NCI-H2081 (cell line): ENCODE data around the gene SLC17A8.
A peak's percentile ranks its signal among the peaks of the same experiment; 100 is the strongest.

Source experiments
- DNase-seq, 2 experiments: peaks; one replicate each; lab custom pipeline; 2025; lab: John Stamatoyannopoulos, UW

Gene SLC17A8

DNA sequence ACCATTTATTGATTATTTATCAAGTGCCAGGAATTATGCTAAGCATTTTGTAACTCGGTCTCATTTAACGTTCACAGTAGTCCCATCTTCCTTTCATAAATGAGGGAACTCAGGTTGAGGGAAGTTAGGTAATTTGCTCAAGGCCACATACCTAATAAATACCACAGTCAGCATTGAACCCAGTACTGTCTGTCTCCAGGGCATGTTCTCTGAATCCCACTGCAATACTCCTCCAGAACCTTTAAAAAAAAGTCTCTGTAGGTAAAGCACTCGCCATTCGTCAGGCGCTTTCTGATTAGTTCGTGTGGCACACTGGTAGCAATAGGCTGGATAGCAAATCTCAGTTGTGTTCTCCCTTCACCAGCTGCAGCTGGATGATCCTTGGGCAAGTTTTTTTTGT lies 14.3 kb downstream of the SLC17A8 start:
- no peak for DNase-seq

DNA sequence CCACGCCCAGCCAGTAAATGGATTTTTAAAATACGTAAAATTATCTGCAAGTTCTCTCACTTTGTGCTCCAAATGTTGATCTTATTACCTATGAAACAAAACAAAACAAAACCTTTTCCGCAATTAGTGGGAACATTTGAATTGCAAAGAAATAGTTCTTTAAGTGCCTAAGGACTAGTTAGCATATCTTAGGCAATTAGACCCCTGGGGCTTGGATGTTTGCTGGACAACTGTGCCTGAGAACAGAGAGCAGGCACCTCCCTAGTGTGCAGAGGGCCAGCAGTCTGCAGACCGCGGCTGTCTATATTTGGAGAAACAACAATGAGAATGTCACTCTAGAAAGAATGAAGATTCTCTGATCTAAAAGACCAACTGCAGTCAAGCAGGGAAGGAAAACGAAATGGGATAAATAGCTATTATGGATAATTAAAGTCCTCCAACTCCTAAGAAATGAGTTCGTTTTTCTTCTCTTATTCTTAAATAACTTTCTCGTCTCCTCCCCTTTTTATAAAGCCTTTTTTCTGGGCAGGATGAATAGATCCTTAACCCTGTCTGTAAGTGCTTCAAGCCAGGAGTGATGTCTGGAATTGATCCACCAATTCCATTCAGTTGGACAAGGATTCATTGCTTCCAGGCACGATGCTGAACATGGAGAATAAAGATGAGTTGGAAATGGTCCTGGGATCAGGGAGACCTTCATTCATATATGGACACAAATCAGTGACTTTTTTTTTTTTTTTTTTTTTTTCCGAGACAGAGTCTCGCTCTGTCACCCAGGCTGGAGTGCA lies 16.2 kb downstream of the SLC17A8 start:
- no peak for DNase-seq

DNA sequence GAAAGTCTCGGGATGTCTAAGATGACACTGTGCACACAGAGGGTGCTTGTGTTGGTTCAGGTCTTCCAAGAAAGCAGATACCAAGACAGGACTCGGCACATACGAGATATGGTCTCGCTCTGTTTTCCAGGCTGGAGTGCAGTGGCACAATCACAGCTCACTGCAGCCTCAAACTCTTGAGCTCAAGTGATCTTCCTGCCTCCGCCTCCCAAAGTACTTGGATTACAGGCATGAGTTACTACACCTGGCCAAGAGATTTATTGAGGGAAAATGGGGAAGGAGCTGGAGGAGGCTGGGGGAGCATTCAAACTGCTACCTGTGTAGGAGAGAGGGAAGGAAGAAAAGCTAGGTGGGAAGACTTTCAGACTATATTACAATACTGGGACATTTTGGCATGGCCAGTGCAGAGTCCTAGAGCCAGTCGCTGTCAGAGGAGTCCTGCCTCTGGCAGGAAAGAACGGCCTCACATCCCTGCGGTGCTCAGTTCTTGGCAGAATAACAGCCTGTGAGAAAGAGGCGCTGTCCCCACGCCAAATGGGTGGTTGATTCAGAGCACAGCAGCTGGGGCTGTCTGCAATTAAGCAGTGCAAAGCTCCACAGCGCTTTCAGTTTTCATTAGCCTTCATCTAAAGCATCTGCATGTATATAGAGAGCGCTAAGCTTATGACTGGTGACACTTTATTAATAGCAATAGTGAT lies 18.3 kb downstream of the SLC17A8 start:
- peak; percentile 52 to 72 for DNase-seq

DNA sequence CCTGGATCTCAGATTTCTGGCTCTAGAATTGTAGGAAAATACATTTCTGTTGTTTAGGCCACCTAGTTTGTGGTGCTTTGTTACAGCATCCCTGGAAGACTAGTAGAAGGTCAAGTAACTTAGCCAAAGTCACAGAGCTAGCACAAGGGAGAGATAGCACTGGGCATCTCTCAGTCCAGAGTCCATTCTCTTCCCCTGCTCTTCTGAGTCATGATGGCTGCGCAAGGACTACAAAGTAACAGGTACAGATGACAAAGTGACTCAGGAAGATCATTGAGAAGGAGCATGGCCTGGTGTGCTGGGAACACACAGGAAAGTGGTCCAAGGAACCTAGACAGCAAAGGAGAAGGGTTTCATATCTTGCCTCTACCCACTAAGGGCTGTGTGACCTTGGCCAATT lies 19.3 kb downstream of the SLC17A8 start:
- no peak for DNase-seq

DNA sequence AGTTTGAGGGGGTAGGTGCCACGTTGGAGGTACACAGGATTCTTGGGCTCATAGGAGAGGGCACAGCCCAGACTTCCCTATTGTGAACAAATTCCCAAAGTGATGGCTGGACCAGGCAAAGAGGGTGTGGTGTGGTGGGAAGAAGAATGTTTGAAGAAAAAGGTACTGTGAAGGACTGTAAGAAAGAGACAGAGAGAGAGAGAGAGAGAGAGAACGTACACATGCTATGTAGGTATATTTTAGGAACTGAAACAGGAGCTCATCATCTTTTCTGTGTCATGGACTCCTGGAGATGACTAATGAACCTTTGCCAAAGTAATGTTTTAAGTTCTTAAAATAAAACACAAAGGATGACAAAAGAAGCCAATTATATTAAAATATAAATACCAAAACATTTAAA lies 24.5 kb downstream of the SLC17A8 start:
- DNase-seq: no peak

DNA sequence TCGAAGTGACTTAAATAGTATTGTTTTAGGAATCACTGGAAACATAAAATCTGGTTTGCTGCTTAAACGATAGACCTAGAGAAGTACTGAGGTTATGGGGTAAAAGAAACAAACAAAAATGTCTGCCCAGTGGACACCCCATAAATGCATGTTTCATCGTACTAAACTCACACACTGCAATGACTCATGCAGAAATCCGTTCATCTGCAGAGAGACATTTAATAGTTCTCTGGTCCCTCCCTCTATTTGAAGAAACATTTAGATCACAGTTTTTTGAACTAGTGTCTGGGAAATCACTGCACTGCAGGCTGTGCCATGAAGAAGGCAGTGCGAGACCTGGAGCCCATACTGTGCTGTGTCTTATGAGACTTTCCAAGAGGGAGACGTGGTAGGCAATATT lies 25.5 kb downstream of the SLC17A8 start:
- DNase-seq: no peak

DNA sequence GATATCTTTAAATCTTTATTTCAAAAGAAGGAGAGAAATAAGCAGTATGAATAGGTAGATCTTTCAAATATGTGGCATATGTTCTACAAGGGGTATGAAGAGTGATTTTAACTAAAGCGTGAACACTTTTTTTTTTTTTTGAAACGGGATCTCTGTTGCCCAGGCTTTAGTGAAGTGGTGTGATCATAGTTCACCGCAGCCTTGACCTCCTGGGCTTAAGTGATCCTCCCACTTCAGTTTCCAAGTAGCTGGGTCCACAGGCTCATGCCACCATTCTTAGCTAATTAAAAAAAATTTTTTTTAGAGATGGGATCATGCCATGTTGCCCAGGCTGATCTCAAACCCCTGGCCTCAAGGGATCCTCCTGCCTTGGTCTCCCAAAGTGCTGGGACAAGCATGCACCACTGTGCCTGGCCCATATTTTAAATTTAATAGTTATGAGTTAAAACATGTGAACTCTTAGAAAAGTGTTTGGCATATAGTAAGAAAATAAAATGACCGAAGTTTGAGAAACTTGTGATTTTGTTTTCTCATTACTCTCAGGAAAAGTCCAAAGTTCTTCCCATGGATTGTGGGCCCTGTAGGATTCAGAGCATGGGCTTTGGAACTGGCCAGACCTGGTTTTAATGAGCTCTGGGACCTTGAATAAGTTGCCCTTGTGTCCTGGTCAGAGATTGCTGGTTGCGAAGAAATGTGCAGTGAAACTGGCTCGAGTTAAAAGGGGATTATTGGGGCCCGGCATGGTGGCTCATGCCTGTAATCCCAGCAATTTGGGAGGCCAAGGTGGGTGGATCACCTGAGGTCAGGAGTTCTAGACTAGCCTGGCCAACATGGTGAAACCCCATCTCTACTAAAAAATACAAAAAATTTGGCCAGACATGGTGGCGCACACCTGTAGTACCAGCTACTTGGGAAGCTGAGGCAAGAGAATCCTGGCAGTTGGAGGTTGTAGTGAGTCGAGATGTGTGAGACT lies 27.0 kb downstream of the SLC17A8 start:
- no peak for DNase-seq

DNA sequence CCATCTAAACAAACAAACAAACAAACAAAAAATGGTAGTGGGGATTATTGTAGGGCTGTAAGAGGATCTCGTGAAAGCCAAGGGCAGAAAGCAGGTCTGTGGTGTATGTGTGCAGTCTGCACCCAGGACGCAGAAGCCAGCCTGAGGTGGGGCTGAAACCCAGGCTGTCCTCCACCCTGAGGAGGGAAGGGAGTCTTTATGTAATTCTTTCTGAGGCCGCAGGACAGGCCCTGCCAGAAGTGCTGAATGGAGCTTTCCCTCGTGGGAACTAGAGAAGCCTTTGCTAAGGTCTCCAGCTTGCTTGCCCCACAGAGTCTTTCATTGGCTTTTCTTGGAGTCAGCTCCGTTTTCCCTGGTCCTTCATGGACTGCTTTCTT lies 27.7 kb downstream of the SLC17A8 start:
- no peak for DNase-seq

DNA sequence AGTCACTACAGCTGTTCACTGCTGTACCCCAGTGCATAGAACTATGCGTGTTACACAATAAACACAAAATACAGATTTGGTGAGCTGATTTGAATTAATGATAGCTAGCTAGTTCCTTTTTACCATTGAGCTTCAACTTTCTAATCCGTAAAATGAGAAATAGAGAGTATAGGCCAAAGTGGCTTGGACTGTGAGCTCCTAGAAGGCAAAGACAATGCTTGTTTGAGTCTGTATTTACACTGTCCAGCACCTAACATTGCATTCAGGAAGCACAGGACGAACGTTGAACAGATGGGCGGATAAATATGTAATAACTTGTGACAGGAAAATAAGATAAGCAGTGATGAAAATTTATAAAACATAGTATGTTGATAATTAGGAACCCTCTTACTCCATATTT lies 31.5 kb downstream of the SLC17A8 start:
- DNase-seq: no peak

DNA sequence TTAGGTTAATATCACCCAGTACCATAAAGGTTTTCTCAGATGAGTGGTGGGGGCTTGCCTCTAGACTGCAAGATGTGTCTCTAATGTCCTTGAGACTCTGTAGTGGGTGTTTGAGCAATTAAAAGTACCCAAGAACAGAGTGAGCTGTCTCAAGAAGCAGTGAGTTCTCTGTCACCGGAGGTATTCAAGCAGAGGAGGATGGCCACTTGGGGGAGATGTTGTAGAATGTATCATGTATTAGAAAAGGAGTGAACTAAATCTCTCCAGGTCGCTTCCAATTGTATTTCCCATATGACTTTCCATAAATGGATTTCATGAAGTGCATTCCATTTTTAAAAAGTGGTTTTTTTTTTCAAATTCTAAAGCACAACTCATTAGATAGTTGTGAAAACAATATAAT lies 35.0 kb downstream of the SLC17A8 start:
- DNase-seq: no peak

DNA sequence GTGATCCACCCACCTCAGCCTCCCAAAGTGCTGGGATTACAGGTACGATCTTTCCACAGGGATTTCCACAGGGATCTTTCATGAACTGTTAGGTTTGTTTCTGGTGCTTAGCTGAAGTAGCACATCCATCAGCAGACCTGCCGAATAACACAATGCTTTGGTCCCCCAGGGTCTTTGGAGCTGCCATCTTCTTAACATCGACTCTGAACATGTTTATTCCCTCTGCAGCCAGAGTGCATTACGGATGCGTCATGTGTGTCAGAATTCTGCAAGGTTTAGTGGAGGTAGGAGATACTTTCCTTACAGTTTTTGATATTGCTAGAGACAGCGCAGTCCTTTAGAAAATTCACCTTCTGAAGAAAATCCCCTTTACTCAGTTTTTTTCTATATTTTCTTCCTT lies 36.3 kb downstream of the SLC17A8 start:
- DNase-seq: no peak

DNA sequence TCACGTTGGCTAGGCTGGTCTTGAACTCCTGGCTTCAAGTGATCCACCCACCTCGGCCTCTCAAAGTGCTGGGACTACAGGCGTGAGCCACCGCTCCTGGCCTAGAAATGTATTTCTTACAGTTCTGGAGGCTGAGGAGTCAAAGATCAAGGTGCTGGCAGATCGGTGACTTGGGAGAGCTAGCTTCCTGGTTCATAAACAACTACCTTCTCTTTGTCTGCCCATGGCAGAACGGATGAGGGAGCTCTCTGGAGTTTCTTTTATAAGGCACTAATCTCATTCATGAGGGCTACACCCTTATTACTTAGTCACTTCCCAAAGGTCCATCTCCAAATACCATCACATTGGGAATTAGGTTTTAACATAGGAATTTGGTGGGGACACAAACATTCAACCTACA lies 38.9 kb downstream of the SLC17A8 start:
- DNase-seq: no peak

DNA sequence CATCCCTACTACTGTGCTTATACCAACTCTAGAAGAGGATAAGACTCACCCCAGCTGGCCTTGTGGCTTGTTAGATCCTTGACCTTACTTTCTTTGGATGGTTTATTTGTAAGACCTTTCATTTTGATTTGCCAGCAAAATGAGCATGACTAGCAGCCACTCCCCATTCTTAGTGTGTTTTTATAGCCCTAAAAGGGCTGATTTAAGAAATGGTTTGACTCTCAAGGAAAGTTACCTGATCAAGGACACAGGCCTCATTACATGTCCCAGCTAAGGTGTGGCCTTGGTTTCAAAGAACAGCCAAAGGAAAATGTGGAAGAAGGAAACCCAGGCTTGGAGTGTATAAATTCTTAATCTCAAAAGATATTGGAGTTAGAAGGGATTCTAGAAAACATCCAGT lies 41.4 kb downstream of the SLC17A8 start:
- DNase-seq: no peak

DNA sequence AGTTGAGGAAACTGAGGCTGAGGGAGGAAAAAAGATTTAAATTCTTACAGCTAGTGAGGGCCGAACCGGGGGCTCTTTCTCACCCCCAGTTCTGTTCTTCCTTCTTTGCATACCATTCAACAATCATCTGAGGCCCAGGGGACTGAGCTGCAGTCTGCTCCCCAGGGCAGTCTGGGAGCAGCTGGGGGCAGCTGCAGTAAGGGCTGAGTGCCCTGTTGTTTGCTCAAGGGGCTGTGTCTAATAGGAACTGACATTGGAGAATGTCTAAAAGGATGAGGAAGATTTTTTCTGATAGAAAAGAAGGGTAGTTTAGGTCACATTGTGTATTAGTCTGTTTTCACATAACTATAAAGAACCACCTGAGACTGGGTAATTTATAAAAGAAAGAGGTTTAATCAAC lies 42.2 kb downstream of the SLC17A8 start:
- DNase-seq: no peak

DNA sequence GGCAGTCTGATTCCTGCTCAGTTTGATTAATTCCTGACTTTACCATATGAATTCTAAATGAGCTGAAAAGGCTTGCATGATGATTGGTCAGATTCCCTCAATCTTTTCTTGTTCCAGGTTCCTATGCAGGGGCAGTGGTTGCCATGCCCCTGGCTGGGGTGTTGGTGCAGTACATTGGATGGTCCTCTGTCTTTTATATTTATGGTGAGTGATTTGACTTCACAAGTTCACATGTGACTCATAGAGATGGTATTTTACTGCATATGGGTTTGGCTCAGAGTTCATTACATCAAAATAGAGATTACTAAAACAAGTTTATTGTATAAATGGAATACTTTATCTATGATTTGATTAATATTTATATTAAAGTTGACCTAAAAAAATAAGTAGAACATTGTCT lies 44.8 kb downstream of the SLC17A8 start:
- DNase-seq: no peak

DNA sequence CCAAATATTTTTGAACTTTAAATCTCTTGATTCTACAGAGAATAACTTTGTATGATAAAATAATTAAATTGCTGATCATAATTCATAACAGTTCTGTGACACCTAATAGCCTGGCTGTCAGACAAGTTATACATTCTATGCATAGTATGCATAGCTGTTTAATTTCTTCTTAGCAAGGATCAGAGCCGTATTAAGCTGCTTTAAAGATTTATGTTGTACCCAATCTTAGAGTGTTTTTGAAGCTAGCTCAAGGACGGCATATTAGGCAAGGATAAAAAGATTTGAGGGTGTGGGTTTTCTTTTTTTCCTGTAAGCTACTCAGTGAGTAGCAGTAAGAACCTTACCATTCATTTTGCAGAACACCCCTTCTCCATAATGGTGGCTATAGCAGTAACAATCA lies 45.9 kb downstream of the SLC17A8 start:
- DNase-seq: no peak

DNA sequence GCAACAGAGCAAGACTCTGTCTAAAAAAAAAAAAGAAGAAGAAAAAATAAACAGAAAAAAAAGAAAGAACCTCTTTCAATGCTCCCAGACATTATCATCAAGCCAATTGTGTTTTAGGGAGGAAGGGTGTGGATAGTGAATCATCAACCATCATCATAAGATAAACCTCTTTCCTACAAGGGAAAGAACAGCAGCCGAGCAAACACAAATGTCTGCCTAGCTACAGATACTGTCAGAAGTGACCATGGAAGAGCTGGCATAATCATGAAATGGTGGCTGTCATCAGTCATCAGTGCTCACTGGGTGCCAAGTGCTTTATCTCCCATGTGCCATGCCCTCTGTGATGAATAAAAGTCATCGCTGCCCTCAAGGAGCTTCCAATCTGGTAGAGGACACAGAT lies 46.6 kb downstream of the SLC17A8 start:
- DNase-seq: no peak

DNA sequence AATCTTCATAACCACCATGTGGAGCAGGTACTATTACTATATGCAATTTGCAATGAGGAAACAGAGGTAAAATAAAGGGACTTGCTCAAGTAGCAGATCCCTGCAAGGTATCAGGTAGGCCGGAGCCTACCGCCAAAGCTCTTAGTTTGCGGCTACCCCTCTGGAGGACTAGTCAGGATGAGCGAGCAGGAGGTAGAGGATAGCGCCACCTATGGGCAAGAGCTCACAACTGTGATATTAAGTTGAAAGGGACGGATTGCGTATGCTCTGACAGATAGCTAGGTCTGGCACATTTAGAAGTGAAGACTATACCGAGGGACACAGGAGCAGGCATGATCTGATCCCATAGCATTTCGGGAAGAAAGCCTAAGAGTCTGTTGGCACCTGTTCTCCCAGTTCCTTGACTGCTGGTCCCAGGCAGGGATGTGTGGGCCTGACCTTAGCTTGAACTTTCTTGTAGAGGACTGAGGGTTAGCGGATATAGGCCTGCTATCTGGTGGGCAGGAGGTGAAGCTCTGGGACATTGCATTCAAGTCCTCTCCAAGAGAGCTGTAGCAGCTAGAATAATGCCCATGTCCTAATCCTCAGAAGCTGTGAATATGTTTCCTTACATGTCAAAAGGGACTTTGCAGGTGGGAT lies 48.0 kb downstream of the SLC17A8 start:
- peak in 1 of 2 experiments; percentile 4 for DNase-seq

DNA sequence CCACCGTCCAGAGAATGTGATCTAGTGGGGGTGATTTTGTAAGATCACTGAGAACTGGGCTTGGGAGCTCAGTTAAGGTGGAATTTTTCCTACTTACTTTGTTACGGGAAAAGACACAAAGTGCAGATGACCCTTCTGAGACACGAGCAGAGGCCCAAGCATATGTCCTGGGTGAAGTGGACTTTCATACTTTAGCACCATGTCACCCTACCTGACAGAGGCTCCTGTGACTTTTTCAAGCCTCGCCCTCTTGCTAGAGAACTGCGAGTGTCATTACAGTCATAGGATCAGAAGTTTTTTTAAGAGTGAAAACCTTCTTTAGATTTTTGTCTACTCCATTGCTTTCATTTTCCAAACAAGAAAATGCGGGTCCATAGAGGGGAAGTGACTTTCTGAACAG lies 56.1 kb downstream of the SLC17A8 start:
- no peak for DNase-seq

DNA sequence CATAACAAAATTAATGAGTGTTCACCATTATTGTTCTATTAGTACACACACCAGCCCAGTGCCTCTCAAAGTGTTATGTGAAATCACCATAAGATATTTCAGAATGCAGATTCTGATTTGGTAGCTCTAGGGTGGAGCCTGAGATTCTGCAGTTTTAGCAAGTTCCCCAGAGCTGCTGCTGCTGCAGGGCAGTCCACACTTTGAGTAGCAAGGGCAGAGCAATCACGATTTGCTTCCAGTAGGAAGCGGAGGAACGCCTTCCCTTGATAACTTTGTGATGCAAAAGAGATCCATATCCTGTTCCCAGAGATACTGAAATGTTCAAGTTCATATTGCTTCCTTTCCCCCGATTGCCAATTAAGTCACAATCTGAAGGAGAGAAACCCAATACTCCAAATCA lies 57.9 kb downstream of the SLC17A8 start:
- DNase-seq: no peak

DNA sequence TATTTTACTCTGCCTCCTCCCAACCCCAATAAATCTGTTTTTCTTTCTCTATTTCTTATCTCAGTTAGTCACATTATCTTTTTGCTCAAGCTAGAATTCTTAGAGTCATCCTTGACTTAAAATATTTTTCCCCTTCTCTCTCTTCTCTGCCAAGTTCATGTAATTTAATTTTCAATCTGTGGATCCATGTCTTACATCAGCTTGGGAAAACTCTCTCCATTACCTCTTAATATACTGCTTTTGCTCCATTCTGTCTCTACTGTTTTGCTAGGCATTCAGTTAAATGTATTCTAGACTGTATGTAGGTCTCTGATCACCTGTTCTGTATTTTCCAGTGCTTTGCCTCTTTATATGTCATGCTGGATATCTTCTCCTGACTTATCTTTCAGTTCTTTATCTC lies 65.8 kb downstream of the SLC17A8 start:
- DNase-seq: no peak

DNA sequence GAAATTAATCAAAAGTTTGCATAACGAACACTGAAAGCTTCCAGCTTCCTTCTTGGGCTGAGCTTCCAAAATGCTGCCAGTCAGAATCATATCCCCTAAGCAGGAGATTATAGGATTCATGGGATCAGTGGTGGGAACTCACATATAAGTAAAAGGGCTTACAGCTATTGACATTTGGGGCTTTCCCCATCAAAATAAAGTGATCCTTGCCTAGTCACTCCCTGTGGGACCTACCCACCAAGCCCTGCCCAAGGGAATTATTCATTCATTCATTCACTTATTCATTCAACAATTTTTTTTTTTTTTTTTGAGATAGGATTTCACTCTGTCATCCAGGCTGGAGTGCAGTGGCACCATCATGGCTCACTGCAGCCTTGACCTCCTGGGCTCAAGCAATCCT lies 69.3 kb downstream of the SLC17A8 start:
- no peak for DNase-seq
